Amniotic epithelial cell (primary cell): ENCODE data around the gene FAM89A.
A peak's percentile ranks its signal among the peaks of the same experiment; 100 is the strongest.
"Not testable (repeated sequence)": the region's sequence is repeated elsewhere in the genome, so short reads cannot be mapped to it uniquely, and the experiment has no call there.

Experiments used
- DNase-seq: peaks from one replicate; pipeline ENCODE4 v3.0.0-alpha.2; 2010; ENCODE audit warnings: low read depth

The FAM89A gene

GRCh38 chr1:231029841-231030240, 10.2 kb downstream of the FAM89A start:
- no peak for DNase-seq

GRCh38 chr1:231029247-231029646, 10.8 kb downstream of the FAM89A start:
- DNase-seq: not testable (repeated sequence)

DNA sequence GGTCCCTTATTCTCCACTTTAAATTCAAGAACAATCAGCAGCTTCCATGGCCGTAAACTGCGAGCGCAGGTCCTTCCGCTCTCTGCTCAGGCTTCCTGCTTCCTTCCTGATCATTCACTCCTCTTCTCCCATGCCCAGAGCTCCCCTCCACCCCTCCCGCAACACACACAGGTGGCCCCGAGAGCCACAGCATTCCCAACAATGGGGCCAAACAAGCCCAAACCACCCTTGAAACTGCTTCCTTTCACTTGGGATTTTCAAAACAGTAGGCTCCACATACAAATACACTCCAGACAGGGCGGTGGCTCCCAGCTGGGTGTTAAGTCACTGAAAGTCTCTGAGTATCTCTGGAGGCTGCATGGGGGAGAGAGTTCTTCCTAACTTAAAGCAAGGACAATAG, 11.4 kb downstream of the FAM89A start:
- no peak for DNase-seq

DNA sequence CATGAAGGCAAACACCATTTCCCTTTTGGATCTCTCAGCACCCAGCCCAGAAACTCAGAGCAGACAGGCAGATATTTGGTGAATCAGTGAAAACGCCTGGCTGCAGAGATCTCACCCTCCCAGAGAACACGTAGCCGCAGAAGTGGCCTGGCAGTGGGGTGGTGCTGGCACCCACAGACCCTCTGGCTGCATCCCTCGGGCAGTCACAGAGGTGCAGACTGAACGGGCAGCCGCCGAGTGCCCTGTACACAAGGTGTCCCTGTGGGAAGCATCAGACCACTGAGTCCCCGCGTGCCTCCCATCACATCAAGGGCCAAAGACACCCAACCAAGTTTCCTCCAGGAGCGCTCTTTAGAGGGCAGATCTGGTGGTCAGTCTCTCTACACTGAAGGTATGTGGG, 12.1 kb downstream of the FAM89A start:
- DNase-seq: no peak

- peak; percentile 91 for DNase-seq
These were observed 12.7 kb downstream of the FAM89A start for GRCh38 chr1:231027136-231027925.

DNA sequence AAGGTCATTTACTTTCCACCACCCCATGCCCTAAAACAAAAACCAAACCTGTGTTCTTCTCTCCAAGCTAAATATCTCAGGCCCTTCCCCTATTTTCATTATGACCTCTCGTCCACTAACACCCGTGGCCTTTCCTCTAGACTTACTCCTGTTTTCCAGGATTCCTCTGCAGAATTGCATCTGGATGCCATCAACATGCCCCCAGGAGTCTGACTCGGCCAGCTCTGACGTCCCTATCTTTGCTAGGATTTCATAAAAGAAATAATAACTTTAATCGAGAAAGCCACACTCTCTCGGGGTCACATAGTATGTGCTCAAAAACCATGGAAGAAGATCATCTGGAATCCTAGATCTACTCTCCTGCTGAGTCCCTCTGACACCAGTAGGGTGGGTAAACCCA, 13.5 kb downstream of the FAM89A start:
- DNase-seq: no peak

DNA sequence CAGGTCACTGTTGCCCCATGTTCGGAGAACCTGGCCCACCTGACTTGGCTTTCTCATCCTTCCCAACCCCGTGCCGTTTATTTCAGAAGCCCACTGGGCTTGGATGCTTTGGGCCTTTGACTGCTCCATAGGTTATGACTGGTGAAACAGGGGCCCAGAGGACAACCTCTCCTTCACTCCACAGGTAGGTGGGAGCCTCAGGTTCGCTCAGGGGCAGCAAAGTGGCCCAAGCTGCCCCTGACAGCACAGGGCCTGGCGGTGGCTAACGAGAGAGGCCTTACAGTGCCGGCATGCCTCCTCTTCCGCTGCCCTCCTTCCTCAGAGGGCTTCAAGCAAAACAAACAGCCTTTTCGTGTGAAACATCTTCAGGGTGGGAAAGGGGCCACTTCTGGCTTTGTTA, 16.9 kb downstream of the FAM89A start:
- DNase-seq: no peak

GRCh38 chr1:231022543-231022942, 17.5 kb downstream of the FAM89A start:
- not testable (repeated sequence) for DNase-seq

DNA sequence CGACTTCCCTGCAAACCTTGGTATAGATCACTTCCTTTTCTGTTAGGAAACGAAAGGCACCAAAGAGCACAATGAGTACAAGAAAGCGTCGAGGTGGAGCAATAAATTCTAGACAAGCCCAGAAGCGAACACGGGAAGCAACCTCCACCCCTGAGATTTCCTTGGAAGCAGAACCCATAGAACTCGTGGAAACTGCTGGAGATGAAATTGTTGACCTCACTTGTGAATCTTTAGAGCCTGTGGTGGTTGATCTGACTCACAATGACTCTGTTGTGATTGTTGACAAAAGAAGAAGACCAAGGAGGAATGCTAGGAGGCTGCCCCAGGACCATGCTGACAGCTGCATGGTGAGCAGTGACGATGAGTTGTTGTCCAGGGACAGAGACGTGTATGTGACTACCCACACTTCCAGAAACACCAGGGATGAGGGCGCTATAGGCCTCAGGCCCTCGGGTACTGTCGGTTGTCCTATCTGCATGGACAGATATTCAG, 18.5 kb downstream of the FAM89A start:
- DNase-seq: peak; percentile 78

DNA sequence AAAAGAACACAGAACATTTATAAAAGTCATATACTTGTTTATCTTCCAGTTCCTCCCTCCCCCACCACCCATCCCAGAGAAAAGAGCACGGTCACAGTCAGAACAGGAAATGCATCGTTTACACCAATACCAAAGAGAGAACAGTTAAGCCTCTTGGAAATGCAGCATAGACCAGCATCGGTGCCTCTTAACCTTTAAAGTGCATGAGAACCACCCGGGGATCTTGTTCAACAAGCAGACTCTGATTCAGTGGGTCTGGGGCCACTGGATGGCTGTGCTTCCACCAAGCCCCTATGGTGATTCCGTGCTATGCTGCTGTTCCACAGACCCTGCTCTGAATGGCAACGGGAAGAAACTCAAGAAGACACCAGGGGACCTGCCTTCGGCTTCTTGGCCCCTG, 19.2 kb downstream of the FAM89A start:
- peak; percentile 95 for DNase-seq

GRCh38 chr1:231020139-231020601, 19.9 kb downstream of the FAM89A start:
- peak; percentile 86 for DNase-seq

DNA sequence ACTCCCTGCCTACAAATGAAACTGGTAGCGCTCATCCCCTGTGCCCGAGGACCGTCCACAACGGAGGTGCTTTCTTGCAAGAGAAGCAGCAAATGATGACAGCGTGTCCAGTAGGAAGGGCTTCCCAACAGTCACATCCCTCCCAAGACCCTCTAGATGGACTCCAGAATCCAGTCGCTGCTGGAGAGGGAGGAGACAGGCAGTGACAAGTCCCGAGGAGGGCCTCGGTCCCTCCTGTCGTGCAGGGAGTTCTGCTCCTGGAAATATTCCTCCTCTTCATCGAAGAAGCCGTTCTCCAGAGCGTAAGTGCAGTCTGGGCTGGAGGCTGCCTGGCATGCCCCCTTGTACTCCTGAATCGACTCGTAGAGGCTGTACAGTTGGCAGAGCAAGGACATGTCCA, 20.3 kb downstream of the FAM89A start:
- no peak for DNase-seq

DNA sequence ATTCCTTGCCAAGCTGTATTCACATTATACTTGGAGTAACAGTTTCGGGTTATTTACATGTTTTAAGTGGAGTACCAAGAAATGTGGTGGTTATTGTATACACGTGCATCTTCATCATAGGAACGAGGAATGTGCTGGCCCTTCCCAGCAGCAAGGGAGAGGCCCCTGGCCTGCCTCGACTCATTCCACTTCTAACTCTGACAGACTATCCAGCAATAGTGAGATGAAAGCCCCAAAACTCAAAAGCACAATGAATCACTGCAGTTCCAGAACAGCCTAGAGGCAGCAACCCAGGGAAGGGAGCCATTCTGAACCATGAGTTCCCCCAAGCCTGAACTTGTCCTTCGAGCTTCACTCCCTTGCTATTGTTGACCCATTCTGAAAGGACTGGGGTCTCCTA, 23.1 kb downstream of the FAM89A start:
- DNase-seq: no peak

DNA sequence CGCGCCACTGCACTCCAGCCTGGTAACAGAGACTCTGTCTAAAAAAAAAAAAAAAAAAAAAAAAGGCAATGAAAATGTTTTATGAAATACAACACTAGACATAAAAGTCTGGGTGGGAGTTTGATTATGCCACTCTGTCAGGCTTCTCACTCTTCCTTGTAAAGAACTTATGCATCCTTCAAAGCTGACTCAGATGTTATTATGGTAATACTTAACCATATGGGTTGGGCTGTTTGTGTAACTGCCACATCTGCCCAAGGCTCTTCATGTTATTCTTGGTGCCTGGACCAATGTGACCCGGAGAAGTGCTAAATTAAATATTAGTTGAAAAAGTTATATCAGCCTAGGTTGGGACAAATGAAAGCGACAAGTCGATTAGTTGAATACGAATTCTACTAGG, 23.8 kb downstream of the FAM89A start:
- DNase-seq: peak; percentile 40

DNA sequence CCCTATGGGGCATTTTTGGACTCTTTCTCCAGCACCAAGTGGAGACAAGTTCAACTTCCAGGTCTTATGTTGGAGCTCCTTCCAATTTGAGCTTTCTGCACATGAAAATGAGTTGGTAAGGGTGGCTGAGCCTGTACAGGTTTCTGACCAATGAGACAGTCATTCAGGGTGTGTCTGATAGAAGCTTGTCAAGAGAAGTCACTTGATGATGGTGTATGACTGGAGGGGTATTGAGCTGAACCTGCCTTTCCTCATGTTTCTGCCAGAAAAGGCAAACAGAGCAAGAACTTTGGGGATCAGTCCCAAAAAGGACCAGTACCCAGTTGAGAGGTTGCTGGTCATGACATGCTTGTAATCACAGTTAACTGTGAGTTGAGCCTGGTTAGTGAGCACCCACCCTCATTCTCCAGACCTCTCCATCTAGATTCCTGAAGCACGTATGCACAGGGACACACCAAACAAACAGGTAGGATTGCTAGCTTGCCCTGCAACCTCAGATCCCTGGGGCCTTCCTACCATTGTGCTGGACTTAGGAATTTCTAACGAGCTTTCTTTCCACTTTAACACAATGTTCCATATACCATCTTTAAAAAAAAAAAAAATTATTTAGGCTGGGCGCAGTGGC, 26.6 kb downstream of the FAM89A start:
- no peak for DNase-seq

DNA sequence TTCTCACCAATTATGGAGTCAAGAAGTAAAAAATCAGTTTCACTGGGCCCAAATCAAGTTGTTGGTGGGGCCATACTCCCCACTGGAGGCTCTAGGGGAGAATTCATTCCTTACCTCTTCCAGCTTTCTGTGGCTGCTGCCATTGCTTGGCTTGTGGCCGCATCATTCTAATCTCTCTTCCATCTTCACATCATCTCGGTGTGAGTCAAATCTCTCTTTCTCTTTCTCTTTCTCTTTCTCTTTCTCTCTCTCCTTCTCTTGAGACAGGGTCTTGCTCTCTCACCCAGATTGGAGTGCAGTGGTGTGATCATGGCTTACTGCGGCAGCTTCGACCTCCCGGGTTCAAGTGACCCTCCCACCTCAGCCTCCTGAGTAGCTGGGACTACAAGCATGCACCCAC, 28.1 kb downstream of the FAM89A start:
- DNase-seq: no peak

DNA sequence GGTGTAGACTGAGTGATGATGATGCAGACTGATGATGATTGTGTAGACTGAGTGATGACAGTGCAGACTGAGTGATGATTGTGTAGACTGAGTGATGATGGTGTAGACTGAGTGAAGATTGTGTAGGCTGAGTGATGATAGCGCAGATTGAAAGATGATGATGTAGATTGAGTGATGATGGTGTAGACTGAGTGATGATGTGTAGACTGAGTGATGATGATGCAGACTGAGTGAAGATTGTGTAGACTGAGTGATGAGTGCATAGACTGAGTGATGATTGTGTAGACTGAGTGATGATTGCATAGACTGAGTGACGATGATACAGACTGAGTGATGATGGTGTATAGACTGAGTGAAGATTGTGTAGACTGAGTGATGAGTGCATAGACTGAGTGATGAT, 28.7 kb downstream of the FAM89A start:
- no peak for DNase-seq

GRCh38 chr1:231007535-231007934, 32.5 kb downstream of the FAM89A start:
- not testable (repeated sequence) for DNase-seq

DNA sequence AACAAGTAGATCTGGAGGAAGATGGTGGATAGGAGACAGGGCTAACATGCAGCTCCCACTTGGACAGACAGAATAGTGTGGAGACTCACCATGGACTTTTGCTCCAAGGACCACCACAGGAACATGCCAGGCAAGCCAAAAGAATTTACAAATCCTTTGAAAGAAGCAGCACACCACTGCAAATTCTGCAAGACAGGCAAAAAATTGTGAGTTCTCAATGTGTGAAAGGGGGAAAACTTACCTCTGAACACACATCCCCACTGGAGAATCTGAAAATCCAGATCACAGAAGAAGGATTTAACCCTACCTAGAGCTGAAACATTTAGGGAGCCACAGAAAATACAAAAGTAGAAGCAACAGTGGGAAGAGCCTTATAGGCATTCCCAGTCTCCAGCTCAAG, 38.2 kb downstream of the FAM89A start:
- no peak for DNase-seq

GRCh38 chr1:231000639-231001038, 39.4 kb downstream of the FAM89A start:
- no peak for DNase-seq

DNA sequence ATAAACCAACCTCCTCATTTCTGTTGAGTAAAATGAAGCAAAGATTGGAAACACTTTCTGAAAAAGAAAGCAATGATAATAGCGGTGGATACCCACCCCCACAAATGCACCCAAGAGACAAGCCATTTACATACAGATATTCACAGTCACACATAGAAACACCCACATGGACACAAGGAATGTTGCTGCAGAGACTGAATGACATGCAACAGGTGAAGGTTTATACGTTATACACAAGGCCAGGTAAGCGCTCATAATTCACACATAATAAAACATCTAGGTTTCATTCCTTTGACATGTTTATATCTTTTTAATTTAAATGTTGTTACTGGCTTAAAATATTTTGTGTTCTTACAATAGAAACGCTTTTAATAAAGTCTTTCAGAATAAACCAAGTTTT, 39.9 kb downstream of the FAM89A start:
- no peak for DNase-seq

- DNase-seq: no peak
These were observed 45.2 kb downstream of the FAM89A start for GRCh38 chr1:230994860-230995259.

DNA sequence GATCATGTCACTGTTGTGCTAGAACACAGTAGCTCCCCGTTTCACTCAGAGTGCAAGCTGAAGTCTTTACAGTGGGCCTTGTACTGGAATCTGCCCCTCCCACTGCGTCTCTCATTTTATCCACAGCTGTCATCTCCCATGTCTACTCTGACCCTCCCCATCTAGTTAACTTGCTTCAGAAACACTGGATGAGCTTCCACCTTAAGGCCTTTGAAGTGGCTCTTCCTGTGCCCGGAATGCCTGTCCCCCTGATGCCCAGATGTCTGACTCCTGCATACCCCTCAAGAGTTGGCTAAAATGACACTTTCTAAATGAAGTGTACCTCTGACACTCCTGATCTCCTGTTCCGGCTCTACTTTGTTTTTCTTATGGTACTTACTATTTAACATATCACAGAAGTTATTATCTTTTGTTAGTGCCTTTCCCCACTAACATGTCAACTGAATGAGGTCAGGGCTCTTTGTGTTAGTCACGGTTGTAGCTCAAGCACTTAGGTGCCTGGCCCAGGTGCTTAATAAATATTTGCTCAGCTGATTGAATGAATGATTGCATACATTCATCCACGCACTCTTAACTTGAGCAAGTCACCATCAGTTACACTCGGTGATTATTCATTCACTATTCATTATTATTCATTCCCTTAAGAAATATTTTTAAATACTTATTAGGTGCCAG, 47.8 kb downstream of the FAM89A start:
- DNase-seq: no peak
